ENCODE data around the gene C2CD2.
"Not testable (repeated sequence)": the region's sequence is repeated elsewhere in the genome, so short reads cannot be mapped to it uniquely, and the experiment has no call there.

C2CD2 gene

DNA sequence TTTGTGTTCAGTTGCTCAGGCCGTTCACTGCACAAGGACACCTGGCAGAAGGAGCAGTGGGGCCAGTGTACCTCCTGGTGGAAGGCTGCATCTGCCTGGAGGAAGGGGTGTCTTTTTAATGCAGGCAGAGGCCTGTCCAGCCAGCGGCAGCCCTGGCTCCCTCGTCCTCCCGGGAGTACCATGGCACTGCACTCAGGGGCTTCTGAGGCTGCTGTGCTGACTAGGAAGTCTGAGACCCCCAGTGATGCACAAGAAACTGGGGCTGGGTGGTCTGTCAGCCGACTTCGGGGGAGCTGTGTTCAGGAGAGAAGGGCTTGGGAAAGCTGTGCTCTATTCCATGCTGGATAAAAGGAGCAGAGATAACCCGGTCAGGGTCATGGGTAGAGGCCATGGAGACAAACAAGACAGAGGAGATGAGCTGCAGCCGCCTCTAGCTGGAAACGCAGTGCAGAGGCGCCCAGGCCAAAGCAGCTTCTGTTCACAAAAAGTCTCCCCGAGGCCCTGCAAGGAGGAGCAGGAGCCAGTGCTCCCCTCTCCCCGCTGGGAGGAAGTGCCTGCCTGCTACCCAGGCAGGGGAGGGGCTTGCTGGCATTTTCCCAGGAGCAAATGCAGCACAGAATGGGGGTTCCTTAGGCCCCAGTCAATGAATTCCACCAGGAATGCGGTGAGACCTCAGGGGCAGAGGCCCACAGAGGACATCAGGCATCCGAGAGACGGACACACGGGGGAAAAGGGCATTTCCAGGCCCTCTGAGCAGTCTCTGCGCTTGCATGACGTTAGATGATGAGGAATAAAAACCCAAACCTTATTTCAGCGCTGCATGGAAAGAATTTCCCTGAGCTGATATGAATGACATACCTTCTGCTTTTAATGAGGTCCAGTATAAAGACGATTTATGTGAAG is 17.2 kb upstream of the C2CD2 start:
- DNase-seq: no peak
- H3K4me1 Mint-ChIP-seq: peaks cover 20% of the 10 kb centered on the region
- H3K27me3 Mint-ChIP-seq: peaks cover 8% of the 10 kb centered on the region
- peaks cover 4% of the 10 kb centered on the region for H3K9me3 Mint-ChIP-seq
- no peak overlapping the region for H3K4me3 Mint-ChIP-seq
- H3K27ac Mint-ChIP-seq: no peak overlapping the region
- CTCF ChIA-PET: no interaction called here
- H3K36me3 Mint-ChIP-seq: no peaks in the 10 kb centered on the region

GRCh38 chr21:41970106-41970391 is 16.2 kb upstream of the C2CD2 start:
- CTCF ChIA-PET: no interaction called here

GRCh38 chr21:41967708-41968107 is 13.9 kb upstream of the C2CD2 start:
- peaks cover 1% of the 10 kb centered on the region for H3K9me3 Mint-ChIP-seq
- peaks cover 35% of the 10 kb centered on the region for H3K27me3 Mint-ChIP-seq
- DNase-seq: no peak
- CTCF ChIA-PET: no interaction called here
- no peaks in the 10 kb centered on the region for H3K36me3 Mint-ChIP-seq
- no peak overlapping the region for H3K4me3 Mint-ChIP-seq
- no peak overlapping the region for H3K27ac Mint-ChIP-seq
- no peaks in the 10 kb centered on the region for H3K4me1 Mint-ChIP-seq

More at GRCh38 chr21:41970106-41970391, 16.2 kb upstream of the C2CD2 start:
- no peak overlapping the region for H3K27ac Mint-ChIP-seq
- no peaks in the 10 kb centered on the region for H3K36me3 Mint-ChIP-seq
- no peak for DNase-seq
- H3K4me1 Mint-ChIP-seq: peaks cover 18% of the 10 kb centered on the region
- H3K9me3 Mint-ChIP-seq: peaks cover 4% of the 10 kb centered on the region
- peaks cover 15% of the 10 kb centered on the region for H3K27me3 Mint-ChIP-seq
- no peak overlapping the region for H3K4me3 Mint-ChIP-seq

DNA sequence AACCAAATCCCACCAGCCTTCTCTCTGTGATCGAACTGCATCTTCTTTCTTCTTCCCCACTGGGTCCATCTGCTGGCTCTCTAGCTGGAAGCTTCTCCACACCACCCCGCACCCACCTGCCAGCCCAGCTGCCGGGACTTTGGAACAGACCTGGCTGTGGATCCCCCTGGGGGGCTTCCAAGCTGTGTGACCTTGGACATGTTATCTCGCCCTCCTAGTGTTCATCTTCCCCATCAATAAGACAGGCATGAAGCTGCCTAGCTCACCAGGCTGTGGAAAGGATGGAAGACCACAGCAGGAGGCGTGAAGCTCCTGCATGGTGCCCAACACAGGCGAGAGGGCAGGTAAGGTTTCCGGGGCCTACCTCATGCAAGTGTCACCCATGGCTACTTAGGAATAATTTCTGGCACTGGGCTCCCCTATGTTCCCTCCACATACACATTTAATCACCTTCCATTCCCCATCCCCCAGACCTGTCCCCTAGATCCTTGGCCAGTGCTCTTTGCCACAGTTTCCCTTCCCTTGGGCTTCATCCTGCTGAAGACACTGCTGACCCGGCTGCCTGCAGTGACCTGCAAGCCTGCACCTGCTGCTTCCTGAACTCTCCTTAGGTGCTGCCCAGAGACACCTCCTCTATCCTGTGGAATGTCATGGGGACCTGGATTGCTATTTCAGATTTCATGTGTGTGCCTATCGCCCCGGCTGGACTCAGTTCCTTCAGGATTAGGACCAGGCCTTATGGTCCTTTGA is 13.2 kb upstream of the C2CD2 start:
- Mint-ChIP-seq H3K4me1 (no peaks in the 10 kb centered on the region), H3K36me3 (no peaks in the 10 kb centered on the region), H3K4me3 (no peak overlapping the region), H3K9me3 (no peaks in the 10 kb centered on the region), H3K27me3 (peaks cover 42% of the 10 kb centered on the region), H3K27ac (no peak overlapping the region)
- DNase-seq: no peak
- CTCF ChIA-PET: interaction anchor here (0.6 kb wide), 1 partner anchor 71 kb away, joined by 3 read pairs; no protein-coding TSS in a partner anchor

DNA sequence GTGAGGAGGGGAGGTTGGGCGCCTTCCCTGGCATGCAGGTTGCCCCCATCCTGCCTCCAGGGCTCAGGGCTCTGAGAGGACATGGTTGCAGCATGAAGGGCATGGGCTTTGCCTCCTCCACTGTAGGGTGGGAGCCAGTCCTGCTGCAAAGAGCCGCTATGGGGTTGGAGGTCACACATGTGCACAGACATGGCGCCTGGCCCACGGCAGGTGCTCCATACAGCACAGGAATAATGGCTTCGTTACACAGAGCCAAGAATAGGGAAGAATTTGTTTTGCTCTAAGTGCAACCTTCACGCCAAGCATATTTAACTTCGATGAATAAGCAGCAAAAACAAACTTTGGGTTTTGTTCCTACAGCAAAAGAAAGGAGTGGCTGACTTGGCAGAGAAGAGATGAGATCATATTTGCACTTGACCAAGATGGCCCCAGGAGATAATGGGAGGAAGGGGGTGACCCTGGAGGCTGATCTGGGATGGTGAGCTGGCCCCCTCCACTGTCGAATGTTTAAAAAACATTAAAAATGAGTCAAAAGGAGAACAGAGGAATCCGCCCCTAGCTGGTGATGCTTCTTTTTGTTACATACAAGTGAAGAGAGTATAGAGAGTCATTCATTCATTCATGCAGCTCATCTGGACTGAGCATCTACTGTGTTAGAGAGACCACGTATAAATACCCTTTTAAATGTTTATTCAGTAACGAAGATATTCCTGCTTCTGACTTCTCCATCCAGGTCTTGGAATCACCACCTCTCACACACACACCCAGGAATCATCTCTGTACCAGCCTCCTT is 12.4 kb upstream of the C2CD2 start:
- Mint-ChIP-seq H3K4me3 (no peak overlapping the region), H3K4me1 (peaks cover 3% of the 10 kb centered on the region), H3K36me3 (no peaks in the 10 kb centered on the region), H3K27ac (no peak overlapping the region), H3K27me3 (peaks cover 50% of the 10 kb centered on the region), H3K9me3 (no peaks in the 10 kb centered on the region)
- CTCF ChIA-PET: interaction anchor here (0.6 kb wide), 1 partner anchor 70 kb away, joined by 3 read pairs; no protein-coding TSS in a partner anchor
- DNase-seq: no peak

- no peak overlapping the region for H3K4me3 Mint-ChIP-seq
- H3K36me3 Mint-ChIP-seq: no peaks in the 10 kb centered on the region
- H3K4me1 Mint-ChIP-seq: peaks cover 3% of the 10 kb centered on the region
- H3K9me3 Mint-ChIP-seq: no peaks in the 10 kb centered on the region
- CTCF ChIA-PET: no interaction called here
- no peak for DNase-seq
- peaks cover 53% of the 10 kb centered on the region for H3K27me3 Mint-ChIP-seq
- no peak overlapping the region for H3K27ac Mint-ChIP-seq
These were observed 11.7 kb upstream of the C2CD2 start for GRCh38 chr21:41965461-41966013.

DNA sequence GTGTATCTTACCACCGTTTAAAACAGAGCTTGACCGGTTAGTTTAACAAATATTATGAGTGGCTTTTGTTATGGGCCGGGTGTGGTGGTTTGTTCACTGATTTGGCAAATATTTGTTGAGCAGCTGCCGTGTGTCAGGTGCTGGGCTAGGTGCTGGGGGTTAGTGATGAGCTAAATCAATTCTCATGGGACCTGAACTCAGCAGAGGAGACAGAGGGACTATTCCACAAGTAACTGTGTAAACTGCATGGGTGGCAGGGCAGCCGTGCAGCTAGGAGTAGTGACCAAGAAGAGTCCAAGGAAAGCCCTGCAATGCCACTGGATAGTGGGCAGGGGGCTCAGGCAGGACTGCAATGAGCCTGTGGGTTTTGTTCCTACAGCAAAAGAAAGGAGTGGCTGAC is 11.2 kb upstream of the C2CD2 start:
- Mint-ChIP-seq H3K9me3 (no peaks in the 10 kb centered on the region), H3K27me3 (peaks cover 57% of the 10 kb centered on the region), H3K36me3 (no peaks in the 10 kb centered on the region), H3K4me3 (no peak overlapping the region), H3K4me1 (peaks cover 3% of the 10 kb centered on the region), H3K27ac (no peak overlapping the region)
- CTCF ChIA-PET: no interaction called here
- DNase-seq: no peak

- Mint-ChIP-seq H3K4me3 (no peak overlapping the region), H3K36me3 (no peaks in the 10 kb centered on the region), H3K9me3 (no peaks in the 10 kb centered on the region), H3K4me1 (peaks cover 3% of the 10 kb centered on the region), H3K27ac (no peak overlapping the region), H3K27me3 (peaks cover 57% of the 10 kb centered on the region)
- no peak for DNase-seq
- CTCF ChIA-PET: no interaction called here
These were observed 10.4 kb upstream of the C2CD2 start for GRCh38 chr21:41964171-41964570.

DNA sequence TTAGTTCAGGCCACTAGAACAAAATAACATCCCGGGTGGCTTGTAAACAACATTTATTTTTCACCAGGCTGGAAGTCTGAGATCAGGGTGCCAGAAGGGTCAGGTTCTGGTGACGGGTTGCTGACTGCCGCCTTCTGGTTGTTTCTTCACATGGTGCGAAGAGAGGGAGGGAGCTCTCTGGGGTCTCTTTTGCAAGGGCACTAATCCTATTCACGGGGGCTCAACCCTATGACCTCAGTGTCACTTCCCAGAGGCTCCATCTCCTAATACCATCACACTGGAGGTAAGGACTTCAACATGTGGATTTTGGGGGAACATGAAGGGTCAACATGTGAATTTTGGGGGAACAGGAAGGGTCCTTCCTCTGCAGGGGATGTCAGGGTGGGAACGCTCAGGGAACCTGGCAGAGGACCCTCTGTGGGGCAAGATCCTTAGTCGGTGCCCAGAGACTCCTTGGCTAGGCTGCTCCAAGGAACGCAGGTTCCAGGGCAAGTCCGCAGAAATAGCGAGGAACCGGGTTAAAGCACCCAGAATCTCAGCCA is 8.7 kb upstream of the C2CD2 start:
- Mint-ChIP-seq H3K4me3 (no peak overlapping the region), H3K27ac (no peak overlapping the region), H3K9me3 (no peaks in the 10 kb centered on the region), H3K36me3 (no peaks in the 10 kb centered on the region), H3K4me1 (peaks cover 3% of the 10 kb centered on the region), H3K27me3 (peaks cover 63% of the 10 kb centered on the region)
- CTCF ChIA-PET: interaction anchor here (0.7 kb wide), 1 partner anchor 286 kb away, joined by 3 read pairs; no protein-coding TSS in a partner anchor
- DNase-seq: no peak

DNA sequence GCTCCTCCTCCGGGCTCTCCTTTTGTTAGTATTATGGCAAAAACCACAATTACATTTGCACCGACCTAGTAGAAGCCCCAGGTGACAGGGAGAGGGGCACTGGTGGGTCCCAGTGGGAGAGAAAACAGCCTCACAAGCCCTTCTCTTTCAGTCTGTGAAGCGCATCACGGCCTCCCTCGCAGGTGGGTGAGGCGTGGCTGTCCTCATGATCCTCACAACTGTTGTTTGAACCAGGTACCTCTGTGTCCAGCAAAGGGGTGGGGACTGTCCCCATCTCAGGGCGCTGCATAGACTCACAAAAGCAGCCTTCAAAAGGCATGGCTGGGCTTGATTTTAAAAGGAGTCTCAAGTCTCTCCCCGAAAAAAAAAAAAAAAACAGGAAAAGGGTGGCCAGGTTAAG is 7.9 kb upstream of the C2CD2 start:
- no peak overlapping the region for H3K27ac Mint-ChIP-seq
- peaks cover 3% of the 10 kb centered on the region for H3K4me1 Mint-ChIP-seq
- no peaks in the 10 kb centered on the region for H3K36me3 Mint-ChIP-seq
- no peaks in the 10 kb centered on the region for H3K9me3 Mint-ChIP-seq
- H3K4me3 Mint-ChIP-seq: no peak overlapping the region
- DNase-seq: no peak
- CTCF ChIA-PET: interaction anchor here (0.7 to 1.2 kb wide), 3 partner anchors 9 to 145 kb away, joined by 3 to 7 read pairs (median 3); no protein-coding TSS in a partner anchor
- H3K27me3 Mint-ChIP-seq: peaks cover 62% of the 10 kb centered on the region

DNA sequence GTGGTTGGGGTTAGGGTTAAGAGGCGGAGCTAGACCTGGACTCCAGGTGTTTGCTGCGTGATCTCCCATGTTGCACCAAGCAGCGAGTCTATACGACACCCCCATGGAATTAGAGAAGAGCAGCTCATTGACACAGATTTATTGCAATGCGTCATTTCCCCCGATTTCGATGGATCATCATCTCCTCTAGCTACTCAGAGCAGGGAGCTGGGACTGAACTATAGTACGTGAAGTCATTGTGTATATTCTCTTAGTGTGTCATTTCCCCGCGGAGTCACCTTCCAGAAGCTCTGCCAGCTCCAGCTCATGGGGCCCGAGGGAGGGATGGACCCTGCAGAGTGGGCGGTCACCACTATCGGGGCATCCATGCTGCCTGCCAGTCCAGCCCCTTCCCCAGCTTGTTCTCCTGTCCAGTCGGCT is 7.5 kb upstream of the C2CD2 start:
- Mint-ChIP-seq H3K27ac (no peak overlapping the region), H3K9me3 (no peaks in the 10 kb centered on the region), H3K27me3 (peaks cover 62% of the 10 kb centered on the region), H3K36me3 (no peaks in the 10 kb centered on the region), H3K4me3 (no peak overlapping the region), H3K4me1 (peaks cover 3% of the 10 kb centered on the region)
- CTCF ChIA-PET: interaction anchor here (0.7 to 1.2 kb wide), 3 partner anchors 9 to 145 kb away, joined by 3 to 7 read pairs (median 3); no protein-coding TSS in a partner anchor
- no peak for DNase-seq

DNA sequence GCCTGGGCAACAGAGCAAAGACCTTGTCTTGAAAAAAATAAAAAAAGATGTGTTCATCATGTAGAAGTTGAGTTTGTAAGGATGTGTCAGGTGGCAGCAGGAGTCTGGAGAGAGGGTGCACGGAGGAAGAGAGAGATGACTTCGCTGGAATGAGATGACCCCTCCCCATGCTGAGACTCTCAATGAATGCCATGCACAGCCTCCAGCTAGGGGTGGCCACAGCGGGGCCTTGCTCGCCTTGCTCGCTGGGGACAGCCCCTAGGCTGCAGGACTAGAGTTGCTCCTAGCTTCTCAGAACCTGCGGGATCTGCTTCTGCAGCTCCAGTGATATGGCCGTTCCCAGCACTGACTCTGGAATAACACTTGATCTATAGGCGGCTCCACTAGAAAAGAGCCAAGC is 6.6 kb upstream of the C2CD2 start:
- CTCF ChIA-PET: interaction anchor here (1.2 kb wide), 1 partner anchor 144 kb away, joined by 3 read pairs; no protein-coding TSS in a partner anchor
- peaks cover 3% of the 10 kb centered on the region for H3K4me1 Mint-ChIP-seq
- H3K27ac Mint-ChIP-seq: no peak overlapping the region
- DNase-seq: no peak
- peaks cover 61% of the 10 kb centered on the region for H3K27me3 Mint-ChIP-seq
- H3K4me3 Mint-ChIP-seq: no peak overlapping the region
- no peaks in the 10 kb centered on the region for H3K9me3 Mint-ChIP-seq
- no peaks in the 10 kb centered on the region for H3K36me3 Mint-ChIP-seq

DNA sequence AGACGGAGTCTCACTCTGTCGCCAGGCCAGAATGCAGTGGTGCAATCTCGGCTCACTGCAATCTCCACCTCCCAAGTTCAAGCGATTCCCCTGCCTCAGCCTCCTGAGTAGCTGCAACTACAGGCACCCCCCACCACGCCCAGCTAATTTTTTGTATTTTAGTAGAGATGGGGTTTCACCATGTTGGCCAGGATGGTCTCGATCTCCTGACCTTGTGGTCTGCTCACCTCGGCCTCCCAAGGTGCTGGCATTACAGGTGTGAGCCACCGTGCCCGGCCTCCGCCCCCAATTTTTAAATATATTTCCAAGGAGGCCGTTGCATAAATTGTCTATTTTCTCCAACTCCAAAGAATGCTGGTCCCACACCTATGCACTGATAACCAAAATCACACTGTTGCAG is 5.9 kb upstream of the C2CD2 start:
- DNase-seq, H3K4me1 Mint-ChIP-seq, H3K4me3 Mint-ChIP-seq, H3K27ac Mint-ChIP-seq, H3K9me3 Mint-ChIP-seq, H3K36me3 Mint-ChIP-seq, CTCF ChIA-PET: not testable (repeated sequence)
- peaks cover 55% of the 10 kb centered on the region for H3K27me3 Mint-ChIP-seq
